Breast epithelium (tissue), 4 donors: ENCODE data around the gene SNX5. TPM values are rescaled to one million over a fixed set of nuclear protein-coding genes. Genes with fewer than 3 reads are reported as not detected.

Source experiments
- DNase-seq, 2 donors: peaks; one replicate each; pipeline ENCODE4 v3.0.0-alpha.2; 2019; ENCODE audit warnings: low spot score in 2 of 2
- H3K27ac ChIP-seq, 2 donors: fragments of 200-600 bp; sonication (generic) in 1 of 2; one replicate each; pipeline ENCODE4 v1.5.1; 2016 to 2019; ENCODE audit warnings: mild to moderate bottlenecking in 1 of 2
- H3K27me3 ChIP-seq, 2 donors: fragments of 200-600 bp; sonication (generic) in 1 of 2; one replicate each; pipeline versions ENCODE4 v1.5.1 to v1.6.0; 2017 to 2019; ENCODE audit warnings: control low read depth in 1 of 2, mild to moderate bottlenecking in 1 of 2
- H3K36me3 ChIP-seq: fragments of 200-600 bp; one replicate; pipeline ENCODE4 v1.5.1; 2019
- H3K4me1 ChIP-seq, 2 donors: fragments of 200-600 bp; sonication (generic); one replicate each; pipeline ENCODE4 v1.5.1; 2016 to 2019; ENCODE audit warnings: control low read depth in 1 of 2
- H3K4me3 ChIP-seq, 3 donors: fragments of 200-600 bp; sonication (generic); 1 replicate in 2 of 3; 2 replicates in 1 of 3; pipeline ENCODE4 v1.5.1; 2016 to 2019; ENCODE audit warnings: mild to moderate bottlenecking in 3 of 3, moderate library complexity in 2 of 3
- H3K9me3 ChIP-seq, 2 donors: fragments of 200-600 bp; sonication (generic) in 1 of 2; one replicate each; pipeline ENCODE4 v1.5.1; 2016 to 2019; ENCODE audit warnings: control low read depth in 1 of 2
- CTCF ChIP-seq, 3 donors: fragments of 450-650 bp; IDR thresholded peaks; one replicate each; pipeline ENCODE4 v1.5.1; 2016 to 2017; ENCODE audit warnings: antibody characterized with exemption in 3 of 3, mild to moderate bottlenecking in 3 of 3, moderate library complexity in 3 of 3
- POLR2A ChIP-seq: fragments of 450-650 bp; IDR thresholded peaks from one replicate; pipeline ENCODE4 v1.6.1; 2016; ENCODE audit warnings: antibody characterized with exemption, mild to moderate bottlenecking, moderate library complexity
- POLR2AphosphoS5 ChIP-seq, 3 donors: sonication (generic); formaldehyde crosslinking; IDR thresholded peaks; one replicate each; pipeline ENCODE4 v1.6.1; 2017; ENCODE audit warnings: antibody characterized with exemption in 3 of 3
- intact Hi-C: fragments of 100-400 bp; cut with DNase I; formaldehyde crosslinking; loops from one replicate; pipeline ENCODE4 v1.15.1; 2023; ENCODE audit warnings: low total_unique reads
- total RNA-seq, 3 donors: library from RNA; depleted of rRNA; stranded (reverse); fragments of >200 nt; gene quantifications; one replicate each; pipeline ENCODE4 v1.1.0, GENCODE V29; 2016

SNX5 gene
- total RNA-seq, 3 donors from 2014 or later, result 96.7 to 127 (median 122) TPM

DNA sequence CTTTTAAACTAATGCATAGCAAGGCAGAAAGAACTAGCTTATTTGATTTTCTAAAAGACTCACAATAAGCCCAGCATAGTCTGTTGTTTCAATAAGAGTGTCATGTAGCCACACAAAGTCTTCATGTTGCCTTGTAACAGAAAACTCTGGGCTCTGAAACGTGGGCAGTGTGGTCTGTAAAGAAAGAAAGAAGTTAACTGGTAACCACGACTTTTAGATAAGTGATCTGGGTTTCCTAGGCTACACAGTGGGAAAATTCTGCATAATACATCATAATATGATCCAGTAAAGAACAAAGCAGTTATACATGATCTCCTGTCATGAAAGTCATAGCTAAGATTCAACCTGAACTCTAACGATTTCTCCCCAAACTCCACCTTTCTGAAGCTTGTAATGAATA lies 13.3 kb downstream of the SNX5 start:
- TF ChIP-seq POLR2AphosphoS5 (IDR thresholded peaks at IDR 0.05) (no peak), POLR2A (no peak), CTCF (IDR thresholded peaks at IDR 0.05) (no peak)
- Histone ChIP-seq H3K27ac (no peak overlapping the region), H3K9me3 (no peaks in the 10 kb centered on the region), H3K4me3 (no peak overlapping the region), H3K4me1 (no peaks in the 10 kb centered on the region), H3K27me3 (no peaks in the 10 kb centered on the region), H3K36me3 (no peaks in the 10 kb centered on the region)
- DNase-seq, result no peak
- intact Hi-C loops, result no loop called here

- no peaks in the 10 kb centered on the region for H3K36me3 ChIP-seq
- no peak for TF ChIP-seq POLR2A
- TF ChIP-seq POLR2AphosphoS5 (IDR thresholded peaks at IDR 0.05), result no peak
Measured at GRCh38 chr20:17953935-17954334, 14.7 kb downstream of the SNX5 start.

DNA sequence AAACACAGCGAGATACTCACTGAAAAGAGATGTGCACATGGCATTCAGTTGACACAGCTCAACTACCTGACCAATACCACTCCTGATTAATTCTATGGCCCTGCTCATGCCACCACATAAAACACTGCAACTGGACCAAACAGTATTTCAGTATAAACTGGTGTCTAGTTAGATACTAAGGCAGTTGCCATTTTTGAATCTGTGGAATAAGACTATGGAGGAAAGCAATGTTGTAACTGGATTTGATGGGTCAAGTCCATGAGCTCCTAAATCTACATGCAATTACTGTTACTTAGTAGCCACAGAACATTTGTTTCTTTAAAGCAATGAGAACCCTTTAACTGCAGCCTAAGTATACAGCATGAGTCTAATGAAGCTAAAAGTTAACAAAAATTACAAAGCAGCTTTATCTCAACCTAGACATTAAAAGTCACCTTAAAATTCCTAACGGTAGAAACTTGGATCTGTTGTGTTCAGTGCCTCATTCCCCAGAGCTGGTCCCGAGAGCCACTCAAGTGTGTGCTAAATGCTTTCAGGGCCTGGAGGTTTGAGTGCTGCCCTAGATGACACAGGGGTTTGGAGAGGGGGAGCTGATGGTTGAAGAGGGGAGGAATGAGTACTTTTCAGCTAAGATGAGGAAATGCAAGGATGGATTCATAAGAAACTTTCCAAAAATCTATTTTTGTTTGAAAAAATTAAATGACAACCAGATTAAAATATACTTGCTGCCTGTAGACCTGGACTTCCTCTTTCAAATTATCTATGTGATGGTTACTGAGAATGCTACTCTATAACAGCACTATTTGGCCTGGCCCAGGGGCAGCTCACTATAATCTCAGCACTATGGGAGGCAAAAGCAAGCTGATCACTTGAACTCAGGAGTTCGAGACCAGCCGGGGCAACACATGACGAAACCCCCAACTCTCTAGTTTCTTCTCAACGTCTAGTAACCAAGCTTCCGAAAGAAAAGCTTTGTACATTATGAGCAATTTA lies 15.6 kb downstream of the SNX5 start:
- TF ChIP-seq POLR2A, result no peak
- no peak for TF ChIP-seq CTCF (IDR thresholded peaks at IDR 0.05)
- no peak for TF ChIP-seq POLR2AphosphoS5 (IDR thresholded peaks at IDR 0.05)
- Histone ChIP-seq H3K4me3 (no peak overlapping the region), H3K27ac (no peak overlapping the region), H3K4me1 (no peaks in the 10 kb centered on the region), H3K27me3 (no peaks in the 10 kb centered on the region), H3K36me3 (peaks cover 5% of the 10 kb centered on the region), H3K9me3 (no peaks in the 10 kb centered on the region)
- intact Hi-C loops, result no loop called here
- no peak for DNase-seq

More at GRCh38 chr20:17953935-17954334, 14.7 kb downstream of the SNX5 start:
- Histone ChIP-seq H3K27ac (no peak overlapping the region), H3K4me1 (no peaks in the 10 kb centered on the region), H3K9me3 (no peaks in the 10 kb centered on the region), H3K4me3 (no peak overlapping the region), H3K27me3 (no peaks in the 10 kb centered on the region)
- intact Hi-C loops, result no loop called here
- DNase-seq, result no peak

GRCh38 chr20:17951323-17951722 lies 17.3 kb downstream of the SNX5 start:
- Histone ChIP-seq H3K4me3 (no peak overlapping the region), H3K36me3 (peaks cover 5% of the 10 kb centered on the region), H3K9me3 (no peaks in the 10 kb centered on the region), H3K27ac (no peak overlapping the region), H3K4me1 (no peaks in the 10 kb centered on the region), H3K27me3 (no peaks in the 10 kb centered on the region)
- no peak for DNase-seq
- TF ChIP-seq CTCF (IDR thresholded peaks at IDR 0.05), result no peak
- TF ChIP-seq POLR2AphosphoS5 (IDR thresholded peaks at IDR 0.05), result no peak
- no peak for TF ChIP-seq POLR2A
- intact Hi-C loops, result no loop called here

DNA sequence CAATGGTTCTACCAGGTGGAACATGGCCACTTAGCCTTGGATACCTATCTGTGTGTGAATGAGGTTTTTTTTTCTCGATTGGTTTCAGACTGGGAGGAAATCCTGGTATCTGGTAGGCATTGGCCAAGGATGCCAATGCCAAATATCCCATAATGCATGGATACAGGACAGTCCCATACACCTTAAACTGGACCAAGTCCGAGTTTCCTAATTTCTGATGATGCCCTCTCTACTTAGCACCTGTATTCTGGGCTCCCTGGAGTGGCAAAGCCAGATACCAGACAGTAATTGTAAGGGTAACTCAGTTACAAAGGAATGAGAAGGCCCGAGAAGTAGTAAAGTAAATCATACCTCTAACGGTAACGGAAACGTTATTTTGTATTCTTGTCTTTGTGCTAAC lies 17.9 kb downstream of the SNX5 start:
- DNase-seq, result no peak
- intact Hi-C loops, result no loop called here
- no peaks in the 10 kb centered on the region for H3K27me3 ChIP-seq
- TF ChIP-seq POLR2A, result no peak
- no peak for TF ChIP-seq CTCF (IDR thresholded peaks at IDR 0.05)
- TF ChIP-seq POLR2AphosphoS5 (IDR thresholded peaks at IDR 0.05), result no peak
- H3K4me3 ChIP-seq, result no peak overlapping the region
- H3K27ac ChIP-seq, result no peak overlapping the region
- peaks cover 9% of the 10 kb centered on the region for H3K36me3 ChIP-seq
- no peaks in the 10 kb centered on the region for H3K9me3 ChIP-seq
- no peaks in the 10 kb centered on the region for H3K4me1 ChIP-seq
